ENCODE measurements around the gene STXBP6.
A peak's percentile ranks its signal among the peaks of the same experiment; 100 is the strongest.

STXBP6 gene

GRCh38 chr14:24935796-24936195, 114.2 kb downstream of the STXBP6 start:
- no peak for TF ChIP-seq POLR2A (IDR thresholded peaks at IDR 0.05; ENCODE audit: low read length)
- TF ChIP-seq GATA1 (IDR thresholded peaks at IDR 0.05; ENCODE audit: low read depth, low read length), result no peak
- DNase-seq, result no peak

GRCh38 chr14:24928386-24928900, 121.5 kb downstream of the STXBP6 start:
- DNase-seq, result no peak
- TF ChIP-seq POLR2A (IDR thresholded peaks at IDR 0.05; ENCODE audit: low read length), result no peak
- TF ChIP-seq GATA1 (IDR thresholded peaks at IDR 0.05; ENCODE audit: low read depth, low read length), result no peak

GRCh38 chr14:24927809-24928208, 122.1 kb downstream of the STXBP6 start:
- TF ChIP-seq GATA1 (IDR thresholded peaks at IDR 0.05; ENCODE audit: low read depth, low read length) (no peak), POLR2A (IDR thresholded peaks at IDR 0.05; ENCODE audit: low read length) (no peak)

GRCh38 chr14:24925771-24926374, 124.1 kb downstream of the STXBP6 start:
- TF ChIP-seq GATA1 (IDR thresholded peaks at IDR 0.05; ENCODE audit: low read depth, low read length), result no peak
- DNase-seq, result no peak

More at GRCh38 chr14:24927809-24928208, 122.1 kb downstream of the STXBP6 start:
- DNase-seq, result no peak

- TF ChIP-seq GATA1 (IDR thresholded peaks at IDR 0.05; ENCODE audit: low read depth, low read length), result no peak
- no peak for TF ChIP-seq POLR2A (IDR thresholded peaks at IDR 0.05; ENCODE audit: low read length)
- no peak for DNase-seq
Measured at GRCh38 chr14:24924544-24924943, 125.4 kb downstream of the STXBP6 start.

- DNase-seq, result no peak
- TF ChIP-seq GATA1 (IDR thresholded peaks at IDR 0.05; ENCODE audit: low read depth, low read length), result no peak
- TF ChIP-seq POLR2A (IDR thresholded peaks at IDR 0.05; ENCODE audit: low read length), result no peak
Measured at GRCh38 chr14:24921903-24922302, 128.0 kb downstream of the STXBP6 start.

GRCh38 chr14:24920265-24921075, 129.5 kb downstream of the STXBP6 start:
- DNase-seq, result peak; percentile 28 to 66
- TF ChIP-seq GATA1 (IDR thresholded peaks at IDR 0.05; ENCODE audit: low read depth, low read length) (no peak), POLR2A (IDR thresholded peaks at IDR 0.05; ENCODE audit: low read length) (no peak)

- no peak for TF ChIP-seq GATA1 (IDR thresholded peaks at IDR 0.05; ENCODE audit: low read depth, low read length)
- no peak for TF ChIP-seq POLR2A (IDR thresholded peaks at IDR 0.05; ENCODE audit: low read length)
- no peak for DNase-seq
Measured at GRCh38 chr14:24918822-24919221, 131.1 kb downstream of the STXBP6 start.

- no peak for TF ChIP-seq POLR2A (IDR thresholded peaks at IDR 0.05; ENCODE audit: low read length)
- no peak for TF ChIP-seq GATA1 (IDR thresholded peaks at IDR 0.05; ENCODE audit: low read depth, low read length)
- no peak for DNase-seq
Measured at GRCh38 chr14:24915958-24916595, 133.9 kb downstream of the STXBP6 start.

GRCh38 chr14:24915403-24915921, 134.5 kb downstream of the STXBP6 start:
- DNase-seq, result no peak
- no peak for TF ChIP-seq POLR2A (IDR thresholded peaks at IDR 0.05; ENCODE audit: low read length)
- no peak for TF ChIP-seq GATA1 (IDR thresholded peaks at IDR 0.05; ENCODE audit: low read depth, low read length)

- DNase-seq, result no peak
- TF ChIP-seq GATA1 (IDR thresholded peaks at IDR 0.05; ENCODE audit: low read depth, low read length), result no peak
- TF ChIP-seq POLR2A (IDR thresholded peaks at IDR 0.05; ENCODE audit: low read length), result no peak
Measured at GRCh38 chr14:24913746-24914145, 136.2 kb downstream of the STXBP6 start.

- TF ChIP-seq POLR2A (IDR thresholded peaks at IDR 0.05; ENCODE audit: low read length) (no peak), GATA1 (IDR thresholded peaks at IDR 0.05; ENCODE audit: low read depth, low read length) (no peak)
- DNase-seq, result no peak
Measured at GRCh38 chr14:24913021-24913420, 136.9 kb downstream of the STXBP6 start.

- TF ChIP-seq POLR2A (IDR thresholded peaks at IDR 0.05; ENCODE audit: low read length) (no peak), GATA1 (IDR thresholded peaks at IDR 0.05; ENCODE audit: low read depth, low read length) (no peak)
- DNase-seq, result peak; percentile 60 to 70
Measured at GRCh38 chr14:24911324-24912109, 138.4 kb downstream of the STXBP6 start.

All from erythroblast (primary cell).